Right forelimb (tissue), 1 donor: ENCODE data around the gene METTL23.
"Not testable (repeated sequence)": the region's sequence is repeated elsewhere in the genome, so short reads cannot be mapped to it uniquely, and the experiment has no call there.

Source experiments
- DNase-seq: peaks from one replicate; pipeline ENCODE4 v3.0.0-alpha.2; 2018

The METTL23 gene

DNA sequence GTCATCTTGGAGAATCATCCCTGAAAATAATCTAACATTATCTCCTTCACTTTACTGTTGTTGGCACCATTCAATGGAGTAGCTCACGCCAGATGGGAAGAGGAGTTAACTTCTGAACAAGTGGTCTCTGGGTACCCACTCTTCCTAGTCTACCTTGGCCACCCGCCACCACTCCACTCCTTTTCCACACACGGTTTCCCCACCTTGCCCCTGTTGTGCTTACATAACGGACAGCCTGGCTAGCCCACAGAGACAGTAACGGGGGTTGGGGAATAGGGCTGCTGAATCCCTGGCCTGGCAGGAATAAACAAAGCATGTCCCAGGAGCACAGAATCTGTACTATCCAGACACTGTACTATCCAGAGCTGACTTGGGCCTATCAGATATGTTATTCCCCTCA, 12.3 kb upstream of the METTL23 start:
- no peak for DNase-seq

DNA sequence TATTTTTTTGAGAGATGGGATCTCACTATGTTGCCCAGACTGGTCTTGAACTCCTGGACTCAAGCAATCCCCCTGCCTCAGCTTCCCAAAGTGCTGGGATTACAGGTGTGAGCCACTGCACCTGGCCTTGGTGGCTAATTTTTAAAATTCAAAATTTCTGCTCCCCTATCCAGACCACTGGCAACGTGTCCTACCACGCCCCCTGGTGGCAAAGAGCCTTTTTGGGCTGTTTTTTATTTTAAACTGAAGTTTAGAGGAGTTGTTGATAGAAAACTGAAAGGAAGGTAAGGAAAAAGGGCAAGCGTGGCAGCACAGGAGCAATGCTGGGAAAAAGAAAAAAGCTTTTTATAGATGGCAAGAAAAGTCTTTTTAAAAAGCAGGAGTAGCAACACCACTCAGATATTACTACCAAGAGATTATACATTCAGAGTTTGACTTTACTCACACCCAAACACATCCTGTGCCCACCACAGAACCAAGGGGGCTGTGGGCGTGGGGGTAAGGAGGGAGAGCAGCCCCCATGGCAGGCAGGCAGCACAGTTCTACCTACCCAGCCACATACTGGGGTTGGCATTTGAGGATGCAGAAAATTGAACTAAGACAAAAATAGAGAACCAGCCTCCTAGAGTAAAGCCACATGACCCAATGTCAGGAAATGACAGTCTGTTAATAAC, 11.7 kb upstream of the METTL23 start:
- peak; percentile 80 for DNase-seq

DNA sequence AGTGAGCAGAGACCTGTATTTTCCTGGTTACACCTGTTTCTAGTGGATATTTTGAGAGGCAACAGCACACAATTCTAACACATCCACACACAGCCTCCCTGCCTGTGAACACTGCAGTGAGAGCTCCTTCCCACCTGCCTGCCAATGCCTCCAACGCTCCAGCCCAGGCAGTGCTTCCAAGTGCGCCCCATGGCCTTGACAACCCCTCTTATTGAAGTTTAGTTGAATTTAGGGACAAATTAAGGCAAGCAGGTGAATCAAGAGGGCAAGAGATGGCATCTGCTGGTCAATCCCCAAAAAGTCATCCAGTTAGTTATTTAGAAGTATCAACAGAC, 11.2 kb upstream of the METTL23 start:
- DNase-seq = no peak

DNA sequence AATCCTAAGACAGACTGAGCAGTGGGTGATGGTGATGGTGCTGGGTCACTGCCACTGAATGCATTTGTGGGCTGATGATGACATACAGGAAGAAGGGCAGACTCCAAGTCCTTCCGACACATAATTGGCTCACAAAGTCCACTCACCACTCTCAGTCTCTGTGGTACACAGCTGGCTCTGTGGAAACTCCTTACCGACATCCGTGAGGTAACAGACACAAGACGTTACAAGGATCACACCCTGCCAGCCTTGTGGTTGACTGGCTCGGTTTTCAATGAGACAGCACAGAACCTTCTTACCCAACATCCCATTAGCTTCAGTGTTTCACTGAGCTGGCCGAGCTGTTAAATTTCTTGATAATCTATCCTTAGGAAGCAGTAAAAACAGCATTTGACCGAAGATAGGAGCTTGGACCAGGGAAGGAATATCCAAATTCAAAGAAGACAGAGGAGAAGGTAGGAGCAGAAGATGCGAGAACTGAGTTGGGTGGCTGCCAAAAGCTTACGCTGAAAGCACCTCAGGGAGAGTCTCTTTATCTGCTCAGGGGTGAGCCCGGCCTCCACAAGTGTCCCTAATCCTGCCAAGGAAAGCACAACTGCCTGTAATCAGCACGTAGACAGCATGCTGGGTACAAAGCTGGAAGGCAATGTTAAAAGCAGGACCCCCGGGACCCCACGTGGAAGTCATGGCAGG, 10.3 kb upstream of the METTL23 start:
- no peak for DNase-seq

DNA sequence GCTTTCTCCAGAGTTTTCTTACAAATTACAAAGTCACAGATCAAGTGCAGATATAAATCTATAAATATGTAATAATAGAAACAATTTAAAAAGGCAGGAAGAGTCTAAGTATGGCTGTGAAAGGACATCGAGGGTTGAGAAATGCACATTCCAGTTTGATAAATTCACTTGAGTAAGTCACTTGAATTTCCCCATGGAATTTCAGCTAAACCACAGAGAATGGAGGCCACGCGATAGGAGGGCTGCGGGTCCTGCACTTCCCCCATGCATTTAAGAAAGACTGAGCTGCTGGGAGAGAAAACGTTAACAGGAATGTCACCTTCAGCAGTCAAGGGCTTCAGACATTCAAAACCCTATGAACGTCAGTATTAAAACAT, 9.8 kb upstream of the METTL23 start:
- DNase-seq = no peak

DNA sequence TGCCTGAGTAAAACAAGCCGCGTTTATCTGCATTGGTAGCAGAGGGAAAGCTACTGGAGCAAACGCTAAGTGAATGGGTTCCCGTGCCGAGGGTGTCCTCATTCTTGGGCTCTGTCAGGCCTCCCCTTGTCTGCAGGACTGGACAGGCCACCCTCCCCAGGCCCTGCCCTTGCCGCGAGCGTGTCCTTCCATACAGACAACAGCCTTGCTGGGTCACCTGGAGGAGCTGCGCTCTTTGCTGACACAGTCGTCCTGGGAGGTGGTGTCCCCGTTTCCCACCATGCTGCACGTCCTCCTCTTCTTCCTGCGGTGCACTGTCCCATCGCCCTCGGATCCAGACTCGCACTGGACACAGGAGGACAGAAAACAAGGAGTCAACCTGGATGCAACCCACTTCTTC, 8.1 kb upstream of the METTL23 start:
- DNase-seq = no peak

DNA sequence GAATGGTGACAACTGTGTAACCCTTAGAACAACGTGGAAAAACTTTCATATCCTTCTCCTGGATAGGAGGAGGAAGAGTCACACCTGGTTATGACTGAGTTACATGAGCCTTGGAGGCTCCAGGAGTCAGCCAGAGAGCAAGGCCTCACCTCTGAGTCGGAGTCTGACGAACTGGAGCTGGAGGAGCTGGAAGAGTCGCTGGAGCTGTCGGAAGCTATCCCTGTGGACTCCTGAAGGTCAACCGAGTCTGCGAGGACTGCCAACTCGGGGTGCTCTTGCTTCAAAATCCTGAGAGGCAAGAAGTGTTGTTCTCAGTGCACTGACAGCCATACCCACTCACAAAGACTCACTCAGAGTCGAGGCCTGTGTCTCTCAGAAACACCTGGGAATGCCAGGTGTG, 6.4 kb upstream of the METTL23 start:
- no peak for DNase-seq

DNA sequence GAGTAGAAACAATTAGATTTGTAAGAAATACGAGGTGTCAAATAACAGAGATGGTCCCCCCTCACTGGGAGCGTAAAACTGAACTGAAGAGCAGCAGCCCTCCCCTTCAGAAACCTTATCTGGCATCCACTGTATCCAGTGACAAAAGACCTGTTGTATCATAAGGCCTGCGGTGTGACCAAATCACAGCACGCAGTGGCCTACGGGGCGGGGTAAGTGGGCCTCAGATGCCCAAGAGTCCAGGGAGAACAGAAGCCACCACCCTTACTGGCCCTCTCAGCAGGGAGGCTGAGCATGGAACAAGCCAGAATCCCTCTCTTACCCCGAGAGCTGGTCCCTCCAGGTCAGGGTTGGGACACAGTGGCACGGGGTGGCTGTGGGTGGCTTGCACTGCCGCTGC, 5.7 kb upstream of the METTL23 start:
- no peak for DNase-seq

DNA sequence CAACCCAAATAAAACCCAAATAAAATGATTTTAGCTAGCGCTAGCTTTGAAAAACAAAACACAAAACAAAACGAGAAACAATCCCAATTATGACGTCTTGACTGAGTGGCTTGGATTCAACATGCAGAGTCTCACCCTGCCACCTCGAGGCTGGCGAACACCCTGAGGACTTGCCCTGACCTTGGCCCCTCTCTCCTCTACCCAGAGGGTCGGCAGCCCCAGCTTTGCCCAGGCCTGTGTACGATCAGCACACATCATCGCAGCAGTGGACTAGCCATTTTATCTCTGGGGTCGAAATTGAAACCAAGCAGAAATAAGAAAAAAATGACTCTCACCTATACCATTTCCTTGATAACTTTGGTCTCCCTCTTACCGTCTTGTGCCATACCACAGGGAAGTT, 5.2 kb upstream of the METTL23 start:
- DNase-seq = no peak

DNA sequence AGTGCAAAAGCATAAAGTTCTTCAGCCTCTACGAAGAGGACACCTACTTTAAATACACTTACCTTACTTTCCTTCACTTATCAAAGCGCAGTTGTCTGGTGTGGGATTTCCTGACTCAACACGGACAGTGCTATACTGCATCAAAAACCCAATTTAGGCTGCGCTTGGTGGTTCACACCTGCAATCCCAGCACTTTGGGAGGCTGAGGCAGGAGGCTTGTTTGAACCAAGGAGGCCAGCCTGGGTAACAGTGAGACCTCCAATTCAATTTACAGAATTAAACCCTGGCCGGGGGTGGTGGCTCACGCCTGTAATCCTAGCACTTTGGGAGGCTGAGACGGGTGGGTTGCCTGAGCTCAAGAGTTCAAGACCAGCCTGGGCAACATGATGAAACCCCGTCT, 4.4 kb upstream of the METTL23 start:
- no peak for DNase-seq

DNA sequence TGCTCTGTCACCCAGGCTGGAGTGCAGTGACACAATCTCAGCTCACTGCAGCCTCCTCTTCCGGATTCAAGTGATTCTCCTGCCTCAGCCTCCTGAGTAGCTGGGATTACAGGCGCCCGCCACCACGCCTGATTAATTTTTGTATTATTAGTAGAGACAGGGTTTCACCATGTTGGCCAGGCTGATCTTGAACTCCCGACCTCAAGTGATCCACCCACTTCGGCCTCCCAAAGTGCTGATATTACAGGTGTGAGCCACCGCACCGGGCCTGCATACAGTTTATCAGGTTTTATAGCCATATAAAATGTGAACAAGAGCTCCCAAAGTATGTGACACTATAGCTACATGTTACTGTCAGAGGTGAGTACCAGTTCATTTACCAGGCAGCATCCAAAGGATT, 3.7 kb upstream of the METTL23 start:
- DNase-seq = not testable (repeated sequence)

DNA sequence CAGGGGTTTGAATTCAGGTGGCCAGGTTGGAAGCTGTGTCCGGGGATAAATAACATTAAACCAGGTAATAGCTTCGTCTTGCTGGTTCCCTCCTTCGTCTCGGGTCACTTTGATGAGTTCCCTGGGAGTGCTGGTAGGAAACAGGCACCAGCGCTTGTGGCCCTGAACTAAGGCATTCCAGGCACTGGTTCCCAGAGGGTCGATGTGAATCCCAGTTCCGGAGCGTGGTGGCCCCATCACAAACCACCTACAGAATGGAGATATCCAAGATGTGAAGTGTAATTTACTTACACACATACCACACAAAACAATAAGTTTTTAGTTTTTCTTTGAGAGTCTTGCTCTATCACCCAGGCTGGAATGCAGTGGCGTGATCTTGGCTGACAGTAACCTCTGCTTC, 2.8 kb upstream of the METTL23 start:
- DNase-seq = no peak

DNA sequence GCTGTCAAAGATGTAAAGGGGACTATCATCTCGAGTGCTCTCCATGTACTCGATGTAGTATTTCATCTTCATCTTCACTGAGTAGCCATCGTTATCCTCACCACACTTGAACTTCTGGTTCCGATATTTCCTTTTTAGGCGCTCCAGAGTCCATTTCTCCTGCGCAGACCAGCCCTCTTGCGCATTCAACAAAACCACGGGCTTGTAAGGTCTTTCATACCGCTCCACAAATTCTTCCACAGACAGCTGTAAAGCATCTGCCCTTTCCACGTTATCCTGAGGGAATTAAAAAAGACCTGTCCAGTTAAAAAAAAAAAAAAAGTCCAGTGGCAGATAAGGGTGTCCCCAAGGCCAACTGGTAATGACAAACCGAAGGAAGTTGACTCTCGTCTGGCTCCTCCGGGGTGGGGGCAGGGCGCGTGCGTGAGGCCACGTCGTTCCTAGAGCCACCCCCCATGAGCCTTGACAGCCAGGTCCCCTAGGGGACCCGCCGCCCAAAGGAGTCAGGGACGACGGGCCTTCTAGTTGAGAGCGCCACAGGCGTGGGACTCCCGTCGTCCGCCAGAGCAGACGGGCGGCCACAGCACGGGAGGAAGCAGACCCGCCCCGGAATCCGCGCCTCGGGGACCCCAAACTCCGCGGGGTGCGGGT, 934 bp upstream of the METTL23 start:
- no peak for DNase-seq

DNA sequence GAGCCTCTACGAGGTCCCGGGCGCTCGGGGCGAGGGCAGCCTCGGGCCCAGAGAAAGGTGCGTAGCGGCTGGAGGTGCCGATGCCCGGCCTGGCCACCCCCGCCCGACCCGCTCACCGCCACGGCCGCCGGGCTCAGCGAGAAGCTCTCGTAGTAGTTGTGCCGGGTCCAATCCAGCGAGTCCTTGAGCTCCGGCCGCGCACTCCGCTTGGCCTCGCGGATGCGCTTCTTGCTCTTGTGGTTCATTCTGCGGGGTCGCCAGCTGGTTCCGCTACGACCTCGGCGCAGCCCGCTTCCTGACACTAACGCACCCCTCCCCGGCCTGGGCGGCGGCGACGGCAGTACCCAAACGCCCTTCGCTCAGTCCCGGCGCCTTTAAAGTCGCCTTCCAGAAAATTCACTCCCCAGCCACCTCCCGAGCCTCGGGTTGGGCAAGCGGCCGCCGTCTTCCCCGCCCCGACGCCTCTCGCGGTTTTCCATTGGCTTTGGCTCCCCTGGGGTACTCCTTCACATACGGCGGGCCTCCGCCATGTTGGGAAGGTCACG, 336 bp upstream of the METTL23 start, which contains the start of gene JMJD6:
Gene JMJD6, minus strand, starts transcription at position 376 of the 545 bp plus-strand sequence. Its CDS starts 131 bp downstream, at position 245.
- DNase-seq = peak; percentile 99

DNA sequence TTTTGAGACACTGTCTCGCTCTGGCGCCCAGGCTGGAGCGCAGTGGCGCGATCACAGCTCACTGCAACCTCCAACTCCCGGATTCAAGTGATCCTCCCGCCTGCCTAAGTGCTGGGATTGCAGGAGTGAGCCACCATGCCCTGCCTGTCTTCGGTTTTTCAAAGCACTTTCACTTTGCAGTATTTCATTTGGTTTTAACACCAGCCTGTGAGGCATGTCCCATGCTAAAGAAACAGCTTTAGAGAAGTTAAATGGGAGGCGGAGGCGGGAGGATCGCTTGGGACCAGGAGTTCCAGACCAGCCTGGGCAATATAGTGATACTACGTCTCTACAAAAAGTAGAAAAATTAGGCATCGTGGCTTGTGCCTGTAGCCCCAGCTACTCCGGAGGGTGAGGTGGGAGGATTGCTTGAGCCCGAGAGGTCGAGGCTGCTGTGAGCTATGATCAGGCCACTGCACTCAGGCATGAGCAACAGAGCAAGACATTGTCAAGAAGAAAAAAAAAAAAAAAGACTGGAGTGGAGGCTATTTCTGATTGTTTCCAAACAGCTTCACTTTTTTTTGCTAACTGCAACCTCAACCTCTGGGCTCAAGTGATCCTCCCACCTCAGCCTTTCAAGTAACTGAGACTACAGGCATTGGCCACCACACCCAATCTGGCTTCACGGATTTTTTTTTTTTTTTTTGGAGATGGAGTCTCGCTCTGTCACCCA, 1.3 kb downstream of the METTL23 start:
- DNase-seq = no peak

DNA sequence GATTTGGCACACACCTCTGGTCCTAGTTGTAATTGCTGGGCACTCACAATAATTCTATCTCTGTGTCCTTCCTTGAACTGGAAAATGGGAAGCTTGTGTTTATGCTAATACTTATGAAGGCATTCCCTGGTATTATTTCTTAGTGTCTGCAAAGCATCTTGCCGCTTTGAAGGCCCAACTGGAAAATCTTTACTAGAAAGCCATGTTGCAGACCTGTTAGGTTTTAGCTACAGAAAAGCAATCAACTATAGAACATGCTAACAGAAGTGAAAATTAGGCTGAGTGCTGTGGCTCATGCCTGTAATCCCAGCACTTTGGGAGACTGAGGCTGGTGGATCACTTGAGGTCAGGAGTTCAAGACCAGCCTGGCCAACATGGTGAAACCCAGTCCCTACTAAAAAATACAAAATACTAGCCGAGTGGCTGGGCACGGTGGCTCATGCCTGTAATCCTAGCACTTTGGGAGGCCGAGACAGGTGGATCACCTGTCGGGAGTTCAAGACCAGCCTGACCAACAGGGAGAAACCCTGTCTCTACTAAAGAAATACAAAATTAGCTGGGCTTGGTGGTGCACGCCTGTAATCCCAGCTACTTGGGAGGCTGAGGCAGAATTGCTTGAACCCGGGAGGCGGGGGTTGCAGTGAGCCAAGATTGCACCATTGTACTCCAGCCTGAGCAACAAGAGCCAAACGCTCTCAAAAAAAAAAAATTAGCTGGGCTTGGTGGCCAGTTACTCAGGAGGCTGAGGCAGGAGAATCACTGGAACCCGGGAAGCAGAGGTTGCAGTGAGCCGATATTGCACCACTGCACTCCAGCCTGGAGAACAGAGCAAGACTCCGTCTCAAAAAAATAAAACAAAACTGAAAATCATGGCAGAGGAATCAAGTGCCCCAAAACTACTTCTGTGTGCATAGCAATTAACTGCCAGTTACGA, 5.4 kb downstream of the METTL23 start:
- not testable (repeated sequence) for DNase-seq

DNA sequence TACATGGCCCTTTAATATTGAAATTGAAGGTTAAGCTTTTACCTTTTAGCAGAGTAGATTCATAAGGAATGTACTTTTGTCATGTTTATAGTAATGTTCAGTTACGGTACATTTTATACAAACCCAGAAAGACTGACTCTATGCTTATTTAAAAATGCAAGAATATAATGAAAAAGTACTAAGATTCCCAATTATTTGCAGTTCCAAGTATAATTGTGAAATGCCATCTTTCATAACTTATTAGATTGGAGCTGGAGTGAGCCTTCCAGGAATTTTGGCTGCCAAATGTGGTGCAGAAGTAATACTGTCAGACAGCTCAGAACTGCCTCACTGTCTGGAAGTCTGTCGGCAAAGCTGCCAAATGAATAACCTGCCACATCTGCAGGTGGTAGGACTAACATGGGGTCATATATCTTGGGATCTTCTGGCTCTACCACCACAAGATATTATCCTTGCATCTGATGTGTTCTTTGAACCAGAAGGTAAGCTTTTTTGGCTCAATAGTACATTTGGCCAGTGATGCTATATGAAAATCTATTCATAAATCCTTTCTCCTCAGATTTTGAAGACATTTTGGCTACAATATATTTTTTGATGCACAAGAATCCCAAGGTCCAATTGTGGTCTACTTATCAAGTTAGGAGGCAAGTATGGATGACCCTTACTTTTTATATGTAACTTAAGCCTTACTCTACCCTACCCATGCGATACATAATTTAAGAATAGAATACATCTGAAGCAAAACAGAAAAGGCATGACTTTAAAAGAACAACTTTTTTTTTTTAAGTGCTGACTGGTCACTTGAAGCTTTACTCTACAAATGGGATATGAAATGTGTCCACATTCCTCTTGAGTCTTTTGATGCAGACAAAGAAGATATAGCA, 6.3 kb downstream of the METTL23 start:
- no peak for DNase-seq

DNA sequence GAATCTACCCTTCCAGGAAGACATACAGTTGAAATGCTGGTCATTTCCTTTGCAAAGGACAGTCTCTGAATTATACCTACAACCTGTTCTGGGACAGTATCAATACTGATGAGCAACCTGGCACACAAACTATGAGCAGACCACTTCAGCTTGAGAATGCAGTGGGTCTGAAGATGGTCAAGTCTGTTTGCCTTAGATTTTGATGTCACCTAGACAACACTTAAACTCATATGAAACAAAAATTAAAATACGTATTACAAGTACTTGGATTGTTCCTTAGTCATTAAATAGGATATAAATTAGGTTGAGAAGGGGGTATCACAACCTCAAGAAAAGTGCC, 6.9 kb downstream of the METTL23 start:
- no peak for DNase-seq

DNA sequence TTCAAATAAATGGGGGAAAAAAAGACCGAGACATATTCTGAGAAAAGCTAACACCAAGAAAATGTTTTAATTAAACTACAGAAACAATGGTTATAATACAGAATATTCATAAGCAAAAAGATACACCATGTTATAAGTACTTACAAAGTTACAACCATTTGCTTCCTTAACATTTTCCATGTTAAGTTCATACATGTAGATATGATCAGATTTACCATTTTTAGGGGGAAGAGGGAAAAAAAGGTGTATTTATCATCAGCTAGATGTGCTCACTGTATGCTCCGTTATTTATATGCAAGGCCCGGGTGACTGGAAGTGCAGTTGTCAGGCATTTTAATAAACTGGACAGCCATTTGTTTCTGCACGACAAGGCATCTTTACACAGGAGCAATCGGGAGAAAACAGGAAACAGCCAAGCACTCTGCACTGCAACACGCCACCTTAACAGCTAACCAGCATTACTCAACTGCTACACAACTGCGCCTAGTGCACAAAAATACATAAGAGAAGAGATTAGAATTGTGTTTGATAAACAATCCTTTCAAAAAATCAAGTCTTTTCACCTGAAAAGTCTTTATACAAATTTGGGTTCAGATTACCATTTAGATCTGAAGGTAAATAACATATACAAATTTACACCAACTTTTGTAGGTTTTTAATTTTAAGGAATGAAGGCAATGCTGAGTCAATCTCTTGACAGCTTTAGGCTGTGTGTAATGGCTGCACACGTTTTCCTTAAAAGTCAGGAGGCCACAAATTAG, 7.6 kb downstream of the METTL23 start:
- DNase-seq = no peak

DNA sequence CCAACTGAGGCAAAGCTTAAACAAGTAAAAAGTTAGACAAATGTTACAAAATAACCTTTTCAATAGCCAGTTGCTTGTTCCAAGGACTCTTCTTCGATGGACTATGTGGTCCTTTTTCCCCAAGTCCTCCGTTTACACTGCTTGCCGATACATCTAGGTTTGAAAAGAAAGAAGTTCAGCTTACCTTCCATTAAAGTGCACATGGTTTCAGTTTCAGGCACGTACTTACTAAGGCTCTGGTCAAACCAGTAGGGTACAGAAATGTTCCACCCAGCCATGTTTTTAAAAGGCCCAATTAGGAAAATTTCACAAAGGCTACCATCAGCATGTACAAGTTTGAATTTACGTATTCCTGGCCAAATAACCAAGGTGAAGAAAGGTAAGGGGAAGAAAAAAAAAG, 8.4 kb downstream of the METTL23 start:
- DNase-seq = no peak
